GM21529 (cell line): ENCODE data around the gene CTTN.
"Not testable (repeated sequence)": the region's sequence is repeated elsewhere in the genome, so short reads cannot be mapped to it uniquely, and the experiment has no call there.

ENCODE experiments used
- ATAC-seq: cut with Tn5 transposase; IDR thresholded peaks from one replicate; pipeline ENCODE4 v1.9.1; 2021; ENCODE audit not compliant: unreplicated experiment

The CTTN gene

GRCh38 chr11:70407814-70408213 lies 9.5 kb downstream of the CTTN start:
- no peak for ATAC-seq

GRCh38 chr11:70408326-70408725 lies 10.0 kb downstream of the CTTN start:
- ATAC-seq, result not testable (repeated sequence)

GRCh38 chr11:70409437-70409836 lies 11.1 kb downstream of the CTTN start:
- ATAC-seq, result no peak

- ATAC-seq, result no peak
These were observed 11.5 kb downstream of the CTTN start for GRCh38 chr11:70409871-70410270.

- ATAC-seq, result no peak
These were observed 12.2 kb downstream of the CTTN start for GRCh38 chr11:70410276-70411205.

- no peak for ATAC-seq
These were observed 13.6 kb downstream of the CTTN start for GRCh38 chr11:70411713-70412452.

- no peak for ATAC-seq
These were observed 14.8 kb downstream of the CTTN start for GRCh38 chr11:70413151-70413550.

GRCh38 chr11:70414341-70415100 lies 16.2 kb downstream of the CTTN start:
- ATAC-seq, result no peak

GRCh38 chr11:70415191-70415590 lies 16.9 kb downstream of the CTTN start:
- no peak for ATAC-seq

- ATAC-seq, result no peak
These were observed 17.5 kb downstream of the CTTN start for GRCh38 chr11:70415642-70416395.

- no peak for ATAC-seq
These were observed 18.6 kb downstream of the CTTN start for GRCh38 chr11:70416881-70417280.

- ATAC-seq, result no peak
These were observed 19.8 kb downstream of the CTTN start for GRCh38 chr11:70418130-70418529.

GRCh38 chr11:70419307-70420007 lies 21.1 kb downstream of the CTTN start:
- no peak for ATAC-seq

GRCh38 chr11:70420008-70420464 lies 21.7 kb downstream of the CTTN start:
- ATAC-seq, result no peak

- ATAC-seq, result no peak
These were observed 22.2 kb downstream of the CTTN start for GRCh38 chr11:70420496-70420895.

- no peak for ATAC-seq
These were observed 22.8 kb downstream of the CTTN start for GRCh38 chr11:70421123-70421522.

GRCh38 chr11:70422692-70423522 lies 24.6 kb downstream of the CTTN start:
- ATAC-seq, result no peak

- ATAC-seq, result no peak
These were observed 25.5 kb downstream of the CTTN start for GRCh38 chr11:70423523-70424505.
